T-cell (primary cell): Measurements from ENCODE around the gene GLIS1. TPM values are rescaled to one million over a fixed set of nuclear protein-coding genes. Genes with fewer than 3 reads are reported as not detected.

Experiments
- ATAC-seq, 4 experiments: fragments of 200-7000 bp in 3 of 4; fragments of 150-1000 bp in 1 of 4; cut with Tn5 transposase; replicated peaks in 1 of 4; 1 replicate in 3 of 4; 2 replicates in 1 of 4; pipeline ENCODE4 v1.10.0; 2021; ENCODE audit warnings: moderate library complexity in 3 of 4, mild to moderate bottlenecking in 2 of 4, moderate number of reproducible peaks in 1 of 4
- CTCF ChIA-PET, 2 donors: fragments of 300-600 bp; sonication (Branson Sonifier 250); formaldehyde crosslinking; loops; one replicate each; lab custom pipeline; 2022; ENCODE audit warnings: antibody characterized with exemption in 2 of 2; lab: Charles Lee
- POLR2A ChIA-PET, 2 donors: fragments of 300-600 bp; sonication (Branson Sonifier 250); formaldehyde crosslinking; loops; one replicate each; lab custom pipeline; 2022; ENCODE audit warnings: antibody characterized with exemption in 2 of 2; lab: Charles Lee
- DNase-seq, 35 experiments: peaks; one replicate each; pipeline versions ENCODE4 v3.0.0 to v3.0.0-alpha.2; 2013 to 2023
- H3K27ac ChIP-seq: one replicate; pipeline ENCODE4 v1.5.1; 2013; ENCODE audit warnings: low read length
- H3K27me3 ChIP-seq, 2 experiments: replicated peaks in 1 of 2; 1 replicate in 1 of 2; 2 replicates in 1 of 2; pipeline versions ENCODE4 v1.6.1 to v1.7.0; 2013; ENCODE audit warnings: low read length in 1 of 2, mixed read lengths in 1 of 2; ENCODE audit not compliant: control insufficient read depth in 2 of 2, insufficient read depth in 2 of 2; ENCODE audit errors: extremely low read depth in 1 of 2
- H3K36me3 ChIP-seq, 2 donors: 1 replicate in 1 of 2; 2 replicates in 1 of 2; pipeline versions ENCODE4 v1.6.1 to v1.7.0; 2013; ENCODE audit warnings: low read length in 1 of 2; ENCODE audit not compliant: control insufficient read depth in 2 of 2, insufficient read depth in 1 of 2; ENCODE audit errors: extremely low read depth in 1 of 2
- H3K4me1 ChIP-seq, 2 experiments: 1 replicate in 1 of 2; 2 replicates in 1 of 2; pipeline versions ENCODE4 v1.6.1 to v1.7.0; 2013; ENCODE audit warnings: low read length in 2 of 2, mixed read lengths in 1 of 2; ENCODE audit not compliant: insufficient read depth in 2 of 2, control insufficient read depth in 1 of 2; ENCODE audit errors: extremely low read depth in 1 of 2
- H3K4me3 ChIP-seq, 2 donors: 1 replicate in 1 of 2; 2 replicates in 1 of 2; pipeline versions ENCODE4 v1.5.1 to v1.7.0; 2013; ENCODE audit warnings: mild to moderate bottlenecking in 2 of 2, low read length in 1 of 2, moderate library complexity in 1 of 2; ENCODE audit not compliant: control insufficient read depth in 1 of 2; ENCODE audit errors: extremely low read depth in 1 of 2
- H3K9me3 ChIP-seq: 2 replicates; pipeline ENCODE4 v1.7.0; 2013
- H3K27ac Mint-ChIP-seq, 2 donors: one replicate each; pipeline ENCODE4 v1.8.0; 2020 to 2021; ENCODE audit warnings: mild to moderate bottlenecking in 2 of 2, mixed read lengths in 2 of 2
- H3K27me3 Mint-ChIP-seq, 2 donors: one replicate each; pipeline ENCODE4 v1.8.0; 2021 to 2022; ENCODE audit warnings: mixed read lengths in 2 of 2
- H3K36me3 Mint-ChIP-seq: one replicate; pipeline ENCODE4 v1.8.0; 2021; ENCODE audit warnings: mixed read lengths
- H3K4me1 Mint-ChIP-seq, 3 donors: one replicate each; pipeline ENCODE4 v1.8.0; 2020 to 2022; ENCODE audit warnings: mixed read lengths in 3 of 3, mild to moderate bottlenecking in 1 of 3
- H3K4me3 Mint-ChIP-seq, 3 donors: one replicate each; pipeline ENCODE4 v1.8.0; 2020 to 2022; ENCODE audit warnings: mild to moderate bottlenecking in 3 of 3, mixed read lengths in 3 of 3, moderate library complexity in 3 of 3
- H3K9me3 Mint-ChIP-seq, 3 donors: one replicate each; pipeline ENCODE4 v1.8.0; 2020 to 2022; ENCODE audit warnings: mixed read lengths in 3 of 3
- WGBS: methylation state at CpG from one replicate; pipeline ENCODE4 v1.1.5; 2013; ENCODE audit warnings: missing lambda C conversion rate; ENCODE audit not compliant: insufficient coverage; 5-methylcytosine and 5-hydroxymethylcytosine counted together
- total RNA-seq, 35 experiments: library from RNA in 6 of 35; stranded (reverse) in 6 of 35; fragments of 120-200 nt in 1 of 35; gene quantifications; one replicate each; pipeline versions ENCODE4 v1.2.1 to v1.2.4 and lab custom pipeline; 2013 to 2026

The GLIS1 gene
- total RNA-seq, 5 donors from 2014 or later (not counting 1 experiment from before 2014, with no cell fraction given) = not detected

GRCh38 chr1:53543778-53544695 lies 194.9 kb downstream of the GLIS1 start:
- WGBS = 84% methylated on average over 7 of the region's 24 CpGs
- H3K9me3 Mint-ChIP-seq = no peaks in the 10 kb centered on the region
- H3K27ac ChIP-seq = no peak overlapping the region
- ATAC-seq (no peak), DNase-seq (no peak)
- no peak overlapping the region for H3K4me3 ChIP-seq
- no peaks in the 10 kb centered on the region for H3K9me3 ChIP-seq
- H3K36me3 ChIP-seq = no peaks in the 10 kb centered on the region
- peaks cover 0 to 8% of the 10 kb centered on the region in 2 experiments for H3K27me3 ChIP-seq
- ChIA-PET POLR2A (interaction anchor here in 1 of 2 donors (0.6 kb wide), 1 partner anchor 268 kb away, joined by 3 read pairs; no protein-coding TSS in a partner anchor), CTCF (no interaction called here)
- H3K27me3 Mint-ChIP-seq = no peaks in the 10 kb centered on the region
- no peaks in the 10 kb centered on the region for H3K36me3 Mint-ChIP-seq
- H3K4me1 ChIP-seq = no peaks in the 10 kb centered on the region
- H3K4me3 Mint-ChIP-seq = no peak overlapping the region
- H3K27ac Mint-ChIP-seq = no peak overlapping the region
- H3K4me1 Mint-ChIP-seq = no peaks in the 10 kb centered on the region

- H3K27ac ChIP-seq = no peak overlapping the region
- Mint-ChIP-seq H3K27ac (no peak overlapping the region), H3K36me3 (no peaks in the 10 kb centered on the region), H3K4me3 (no peak overlapping the region), H3K4me1 (no peaks in the 10 kb centered on the region), H3K27me3 (no peaks in the 10 kb centered on the region), H3K9me3 (no peaks in the 10 kb centered on the region)
- H3K9me3 ChIP-seq = no peaks in the 10 kb centered on the region
- ChIA-PET POLR2A (no interaction called here), CTCF (no interaction called here)
- H3K4me1 ChIP-seq = no peaks in the 10 kb centered on the region
- peaks cover 0 to 11% of the 10 kb centered on the region in 2 experiments for H3K27me3 ChIP-seq
- 100% methylated on average over 3 of the region's 14 CpGs for WGBS
- no peak for DNase-seq
- ATAC-seq = no peak
- no peak overlapping the region for H3K4me3 ChIP-seq
- no peaks in the 10 kb centered on the region for H3K36me3 ChIP-seq
Observed at GRCh38 chr1:53543130-53543777, 195.7 kb downstream of the GLIS1 start.

- Mint-ChIP-seq H3K27ac (no peak overlapping the region), H3K36me3 (no peaks in the 10 kb centered on the region), H3K4me3 (no peak overlapping the region), H3K27me3 (no peaks in the 10 kb centered on the region), H3K4me1 (no peaks in the 10 kb centered on the region), H3K9me3 (no peaks in the 10 kb centered on the region)
- Histone ChIP-seq H3K27me3 (peaks cover 0 to 11% of the 10 kb centered on the region in 2 experiments), H3K36me3 (no peaks in the 10 kb centered on the region), H3K4me1 (no peaks in the 10 kb centered on the region), H3K27ac (no peak overlapping the region), H3K9me3 (no peaks in the 10 kb centered on the region), H3K4me3 (no peak overlapping the region)
- POLR2A ChIA-PET = no interaction called here
- ATAC-seq (no peak), DNase-seq (no peak)
- CTCF ChIA-PET = no interaction called here
- 90% methylated on average over 4 of the region's 5 CpGs for WGBS
Observed at GRCh38 chr1:53542551-53542950, 196.4 kb downstream of the GLIS1 start.

- Mint-ChIP-seq H3K36me3 (no peaks in the 10 kb centered on the region), H3K9me3 (no peaks in the 10 kb centered on the region), H3K4me3 (no peak overlapping the region), H3K4me1 (no peaks in the 10 kb centered on the region), H3K27me3 (no peaks in the 10 kb centered on the region), H3K27ac (no peak overlapping the region)
- Histone ChIP-seq H3K4me3 (no peak overlapping the region), H3K27me3 (peaks cover 0 to 11% of the 10 kb centered on the region in 2 experiments), H3K27ac (no peak overlapping the region), H3K4me1 (no peaks in the 10 kb centered on the region), H3K36me3 (no peaks in the 10 kb centered on the region), H3K9me3 (no peaks in the 10 kb centered on the region)
- no peak for DNase-seq
- CTCF ChIA-PET = no interaction called here
- POLR2A ChIA-PET = no interaction called here
- no peak for ATAC-seq
- 93% methylated on average over 11 of the region's 15 CpGs for WGBS
Observed at GRCh38 chr1:53541761-53542550, 197.0 kb downstream of the GLIS1 start.

- Mint-ChIP-seq H3K27me3 (no peaks in the 10 kb centered on the region), H3K4me3 (no peak overlapping the region), H3K36me3 (no peaks in the 10 kb centered on the region), H3K4me1 (no peaks in the 10 kb centered on the region), H3K9me3 (no peaks in the 10 kb centered on the region), H3K27ac (no peak overlapping the region)
- no peaks in the 10 kb centered on the region for H3K4me1 ChIP-seq
- DNase-seq = no peak
- WGBS = 80% methylated on average over 1 of the region's 2 CpGs
- H3K36me3 ChIP-seq = no peaks in the 10 kb centered on the region
- CTCF ChIA-PET = no interaction called here
- H3K4me3 ChIP-seq = no peak overlapping the region
- H3K27me3 ChIP-seq = peaks cover 0 to 5% of the 10 kb centered on the region in 2 experiments
- POLR2A ChIA-PET = no interaction called here
- no peak overlapping the region for H3K27ac ChIP-seq
- ATAC-seq = no peak
- H3K9me3 ChIP-seq = no peaks in the 10 kb centered on the region
Observed at GRCh38 chr1:53541263-53541625, 197.7 kb downstream of the GLIS1 start.

- no peaks in the 10 kb centered on the region for H3K4me1 Mint-ChIP-seq
- CTCF ChIA-PET = no interaction called here
- no peak overlapping the region for H3K4me3 Mint-ChIP-seq
- no peaks in the 10 kb centered on the region for H3K9me3 Mint-ChIP-seq
- DNase-seq (no peak), ATAC-seq (no peak)
- Histone ChIP-seq H3K36me3 (no peaks in the 10 kb centered on the region), H3K4me3 (no peak overlapping the region), H3K4me1 (no peaks in the 10 kb centered on the region), H3K27ac (no peak overlapping the region), H3K9me3 (no peaks in the 10 kb centered on the region), H3K27me3 (peaks cover 0 to 3% of the 10 kb centered on the region in 2 experiments)
- WGBS = 78% methylated on average over 7 of the region's 14 CpGs
- H3K27me3 Mint-ChIP-seq = no peaks in the 10 kb centered on the region
- no peaks in the 10 kb centered on the region for H3K36me3 Mint-ChIP-seq
- no peak overlapping the region for H3K27ac Mint-ChIP-seq
- POLR2A ChIA-PET = no interaction called here
Observed at GRCh38 chr1:53540604-53541262, 198.2 kb downstream of the GLIS1 start.
